K562 (cell line): ENCODE data around the gene CCDC117. TPM values are rescaled to one million over a fixed set of nuclear protein-coding genes. Genes with fewer than 3 reads are reported as not detected.

Experiments
- AFF4 ChIP-seq: sonication (generic); formaldehyde crosslinking; IDR thresholded peaks from 2 replicates; pipeline ENCODE4 v1.8.0; 2023; ENCODE audit warnings: mild to moderate bottlenecking, missing genetic modification reagents
- ATF6 ChIP-seq: sonication (generic); formaldehyde crosslinking; IDR thresholded peaks from 2 replicates; pipeline ENCODE4 v1.4.0; 2020; ENCODE audit warnings: mild to moderate bottlenecking, missing genetic modification reagents
- HDGF ChIP-seq: fragments of 450-650 bp; IDR thresholded peaks from 2 replicates; pipeline ENCODE4 v1.6.1; 2016
- HMGN3 ChIP-seq: IDR thresholded peaks from 2 replicates; pipeline ENCODE4 v1.6.1; 2011; ENCODE audit warnings: borderline replicate concordance, low read depth, mild to moderate bottlenecking, mixed read lengths, low read length; ENCODE audit not compliant: insufficient read length; ENCODE audit errors: extremely low read depth
- MTA2 ChIP-seq: fragments of 450-650 bp; IDR thresholded peaks from 2 replicates; pipeline ENCODE4 v1.6.1; 2016; ENCODE audit warnings: low read depth
- NCOA1 ChIP-seq: fragments of 450-650 bp; IDR thresholded peaks from 2 replicates; pipeline ENCODE4 v1.6.1; 2016; ENCODE audit warnings: low read depth
- NFATC3 ChIP-seq: fragments of 450-650 bp; IDR thresholded peaks from 2 replicates; pipeline ENCODE4 v1.6.1; 2017; ENCODE audit warnings: mild to moderate bottlenecking
- NFE2L1 ChIP-seq: fragments of 450-650 bp; IDR thresholded peaks from 2 replicates; pipeline ENCODE4 v1.6.1; 2016; ENCODE audit warnings: missing genetic modification characterization, low read depth, mild to moderate bottlenecking, missing compliant biosample characterization, moderate library complexity, borderline replicate concordance
- NKRF ChIP-seq: fragments of 450-650 bp; IDR thresholded peaks from 2 replicates; pipeline ENCODE4 v1.6.1; 2016; ENCODE audit warnings: borderline replicate concordance
- NR2C1 ChIP-seq, 2 experiments: fragments of 450-650 bp; IDR thresholded peaks; 2 replicates each; pipeline ENCODE4 v1.6.1; 2017; ENCODE audit warnings: mild to moderate bottlenecking in 2 of 2, antibody characterized with exemption in 1 of 2, inconsistent platforms in 1 of 2, missing compliant biosample characterization in 1 of 2, missing genetic modification characterization in 1 of 2
- STAT5A ChIP-seq: IDR thresholded peaks from 2 replicates; pipeline ENCODE4 v1.6.1; 2012; ENCODE audit warnings: low read length, inconsistent platforms, borderline replicate concordance
- TAF9B ChIP-seq: fragments of 450-650 bp; IDR thresholded peaks from 2 replicates; pipeline ENCODE4 v1.6.1; 2018; ENCODE audit warnings: mild to moderate bottlenecking; ENCODE audit not compliant: partially characterized antibody
- TCF3 ChIP-seq: sonication (generic); formaldehyde crosslinking; IDR thresholded peaks from 2 replicates; pipeline ENCODE4 v1.4.0; 2020; ENCODE audit warnings: mild to moderate bottlenecking, missing genetic modification reagents
- ZC3H11A ChIP-seq: IDR thresholded peaks from 2 replicates; pipeline ENCODE4 v1.6.1; 2012; ENCODE audit warnings: low read depth, low read length, improper control_type of control experiment
- ZNF76 ChIP-seq: fragments of 250-450 bp; sonication (Bioruptor Pico); IDR thresholded peaks from 2 replicates; pipeline ENCODE4 v1.4.0; 2020; ENCODE audit warnings: mild to moderate bottlenecking, moderate library complexity, borderline replicate concordance
- ZZZ3 ChIP-seq: fragments of 450-650 bp; IDR thresholded peaks from 2 replicates; pipeline ENCODE4 v1.6.1; 2016; ENCODE audit warnings: antibody characterized with exemption, mild to moderate bottlenecking, moderate library complexity
- polyA plus RNA-seq, 8 experiments: library from polyadenylated mRNA; depleted of rRNA in 4 of 8; stranded (reverse) in 5 of 8; unstranded in 3 of 8; fragments of >200 nt; fragmentation: Nextera tagmentation in 2 of 8; fragmentation: Illumina TruSeq in 1 of 8; extraction: Ambion mirVana in 2 of 8; extraction: Trizol in 1 of 8; gene quantifications; 2 replicates each; pipeline versions ENCODE4 v1.2.1 to v1.2.3, GENCODE V29; 2011 to 2014; ENCODE audit warnings: inconsistent platforms in 1 of 8, missing spikeins in 1 of 8
- total RNA-seq, 7 experiments: library from RNA; depleted of rRNA in 6 of 7; stranded (reverse); fragments of >200 nt in 6 of 7; fragmentation: Illumina TruSeq in 2 of 7; extraction: Trizol in 2 of 7; gene quantifications; 2 replicates each; pipeline versions ENCODE4 v1.2.1 to v1.2.3, GENCODE V29; 2011 to 2021; ENCODE audit warnings: low replicate concordance in 1 of 7
- TF ChIP-seq, protein P1 (sequence below): fragments of 250-450 bp; sonication (Bioruptor Pico); IDR thresholded peaks from 2 replicates; pipeline ENCODE4 v1.9.0; 2021; ENCODE audit warnings: mild to moderate bottlenecking
- TF ChIP-seq, protein P2 (sequence below): sonication (generic); formaldehyde crosslinking; IDR thresholded peaks from 2 replicates; pipeline ENCODE4 v1.5.0; 2020; ENCODE audit warnings: missing genetic modification reagents

CCDC117 gene
- total and polyA plus RNA-seq, 9 of the 15 experiments (the other 6 are each of a cell fraction or from before 2014, with no cell fraction given), result 5.7 to 23.3 (median 15.8) TPM

- TF ChIP-seq NFE2L1, result no peak
- TF ChIP-seq ATF6 (CRISPR knock-in tag), result no peak
- TF ChIP-seq ZZZ3, result no peak
- TF ChIP-seq ZNF76, result no peak
- no peak for TF ChIP-seq MTA2
- TF ChIP-seq, protein P1, sequence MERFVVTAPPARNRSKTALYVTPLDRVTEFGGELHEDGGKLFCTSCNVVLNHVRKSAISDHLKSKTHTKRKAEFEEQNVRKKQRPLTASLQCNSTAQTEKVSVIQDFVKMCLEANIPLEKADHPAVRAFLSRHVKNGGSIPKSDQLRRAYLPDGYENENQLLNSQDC (CRISPR knock-in tag), result no peak
- no peak for TF ChIP-seq TAF9B
- no peak for TF ChIP-seq NKRF
- TF ChIP-seq, protein P2, sequence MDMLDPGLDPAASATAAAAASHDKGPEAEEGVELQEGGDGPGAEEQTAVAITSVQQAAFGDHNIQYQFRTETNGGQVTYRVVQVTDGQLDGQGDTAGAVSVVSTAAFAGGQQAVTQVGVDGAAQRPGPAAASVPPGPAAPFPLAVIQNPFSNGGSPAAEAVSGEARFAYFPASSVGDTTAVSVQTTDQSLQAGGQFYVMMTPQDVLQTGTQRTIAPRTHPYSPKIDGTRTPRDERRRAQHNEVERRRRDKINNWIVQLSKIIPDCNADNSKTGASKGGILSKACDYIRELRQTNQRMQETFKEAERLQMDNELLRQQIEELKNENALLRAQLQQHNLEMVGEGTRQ (CRISPR knock-in tag), result no peak
- 0 out of 2 replicates have a peak, but pooled peaks have one; percentile 35 for TF ChIP-seq AFF4 (CRISPR knock-in tag)
- 0 out of 2 replicates have a peak, but pooled peaks have one; percentile 39 for TF ChIP-seq NCOA1
- TF ChIP-seq NR2C1 (IDR thresholded peaks at IDR 0.05), result no peak
- TF ChIP-seq NR2C1 (tag; IDR thresholded peaks at IDR 0.05), result no peak
- no peak for TF ChIP-seq ZC3H11A
- TF ChIP-seq STAT5A, result no peak
- TF ChIP-seq HMGN3, result no peak
- no peak for TF ChIP-seq NFATC3
- no peak for TF ChIP-seq TCF3
- TF ChIP-seq HDGF, result 0 out of 2 replicates have a peak, but pooled peaks have one; percentile 18
Measured at GRCh38 chr22:28798810-28799605, 26.5 kb downstream of the CCDC117 start (continued).
